H1 (cell line): ENCODE data around the gene CD300LF. TPM values are rescaled to one million over a fixed set of nuclear protein-coding genes. Genes with fewer than 3 reads are reported as not detected.

Experiments
- CTCF ChIA-PET: fragments of 300-600 bp; sonication (Branson Sonifier 250); formaldehyde crosslinking; loops from one replicate; lab custom pipeline; 2021; ENCODE audit not compliant: partially characterized antibody; lab: Charles Lee
- POLR2A ChIA-PET: fragments of 300-600 bp; sonication (Branson Sonifier 250); formaldehyde crosslinking; loops from one replicate; lab custom pipeline; 2021; ENCODE audit warnings: inconsistent platforms; ENCODE audit not compliant: partially characterized antibody; lab: Charles Lee
- DNase-seq, 2 experiments: peaks; one replicate each; pipeline versions ENCODE4 v3.0.0 to v3.0.0-alpha.2; 2010 to 2022; ENCODE audit warnings: low spot score in 2 of 2, low read depth in 1 of 2, mixed read lengths in 1 of 2
- FAIRE-seq: peaks from 2 replicates; lab custom pipeline; 2011; peaks lifted over from hg19 to GRCh38; lab: Jason Lieb, UNC
- H2AFZ ChIP-seq: 2 replicates; pipeline ENCODE4 v1.8.1; 2012; ENCODE audit warnings: low read length, inconsistent platforms
- H2AK5ac ChIP-seq: 2 replicates; pipeline ENCODE4 v1.6.1; 2013; ENCODE audit warnings: low read depth, low read length
- H2BK120ac ChIP-seq: replicated peaks from 2 replicates; pipeline ENCODE3; 2013; ENCODE audit warnings: low read depth, low read length, inconsistent platforms
- H2BK12ac ChIP-seq: 2 replicates; pipeline ENCODE4 v1.6.1; 2013; ENCODE audit warnings: low read depth, low read length
- H2BK15ac ChIP-seq: 2 replicates; pipeline ENCODE4 v1.6.1; 2013; ENCODE audit warnings: low read length
- H2BK20ac ChIP-seq: 2 replicates; pipeline ENCODE4 v1.6.1; 2013; ENCODE audit warnings: low read length
- H2BK5ac ChIP-seq: 2 replicates; pipeline ENCODE4 v1.6.1; 2013; ENCODE audit warnings: low read depth, low read length
- H3K14ac ChIP-seq: 2 replicates; pipeline ENCODE4 v1.6.1; 2013; ENCODE audit warnings: inconsistent platforms; ENCODE audit not compliant: insufficient read length
- H3K18ac ChIP-seq: 2 replicates; pipeline ENCODE4 v1.6.1; 2013; ENCODE audit warnings: low read length; ENCODE audit errors: extremely low read depth
- H3K23ac ChIP-seq: 2 replicates; pipeline ENCODE4 v1.6.1; 2013; ENCODE audit warnings: inconsistent platforms; ENCODE audit not compliant: insufficient read length
- H3K23me2 ChIP-seq: 2 replicates; pipeline ENCODE4 v1.6.1; 2013; ENCODE audit warnings: low read depth, low read length
- H3K27ac ChIP-seq: 2 replicates; pipeline ENCODE4 v1.6.1; 2011; ENCODE audit warnings: low read depth, low read length, inconsistent platforms
- H3K27me3 ChIP-seq, 4 experiments: replicated peaks in 1 of 4; 1 replicate in 1 of 4; 2 replicates in 3 of 4; pipeline versions ENCODE4 v1.6.1 to v1.8.1; 2011 to 2013; ENCODE audit warnings: low read length in 3 of 4, mild to moderate bottlenecking in 3 of 4, inconsistent platforms in 2 of 4, mixed read lengths in 2 of 4, moderate library complexity in 1 of 4; ENCODE audit not compliant: control insufficient read depth in 3 of 4, insufficient read depth in 3 of 4; ENCODE audit errors: extremely low read depth in 1 of 4
- H3K36me3 ChIP-seq, 4 experiments: 2 replicates each; pipeline versions ENCODE4 v1.6.1 to v1.8.1; 2011 to 2013; ENCODE audit warnings: mild to moderate bottlenecking in 4 of 4, low read length in 3 of 4, moderate library complexity in 2 of 4, control low read depth in 1 of 4, inconsistent platforms in 1 of 4; ENCODE audit not compliant: insufficient read depth in 4 of 4, control insufficient read depth in 2 of 4
- H3K4ac ChIP-seq: replicated peaks from 2 replicates; pipeline ENCODE3; 2013; ENCODE audit warnings: low read length, low read depth, mixed read lengths, inconsistent platforms; ENCODE audit not compliant: insufficient read length
- H3K4me1 ChIP-seq, 4 experiments: replicated peaks in 1 of 4; 1 replicate in 1 of 4; 2 replicates in 3 of 4; pipeline versions ENCODE4 v1.6.1 to v1.8.1; 2011 to 2013; ENCODE audit warnings: low read length in 3 of 4, inconsistent platforms in 2 of 4, mixed read lengths in 1 of 4; ENCODE audit not compliant: insufficient read depth in 4 of 4, control insufficient read depth in 3 of 4
- H3K4me2 ChIP-seq, 2 experiments: 2 replicates each; pipeline versions ENCODE4 v1.6.1 to v1.8.1; 2011 to 2013; ENCODE audit warnings: low read depth in 2 of 2, low read length in 2 of 2, control low read depth in 1 of 2, inconsistent platforms in 1 of 2, mild to moderate bottlenecking in 1 of 2; ENCODE audit not compliant: insufficient read depth in 1 of 2
- H3K4me3 ChIP-seq, 4 experiments: fragments of 200-600, 300-600 bp in 1 of 4; sonication (generic), shearing (Covaris generic), sonication (Bioruptor Twin) in 1 of 4; 2 replicates each; pipeline versions ENCODE4 v1.5.1 to v1.8.1; 2011 to 2016; ENCODE audit warnings: low read length in 4 of 4, low read depth in 3 of 4, control low read depth in 2 of 4, inconsistent platforms in 2 of 4, mild to moderate bottlenecking in 2 of 4, mixed read lengths in 1 of 4, moderate library complexity in 1 of 4; ENCODE audit not compliant: insufficient read depth in 2 of 4; ENCODE audit errors: extremely low read depth in 1 of 4
- H3K56ac ChIP-seq: replicated peaks from 2 replicates; pipeline ENCODE3; 2013; ENCODE audit warnings: low read depth, mild to moderate bottlenecking, mixed read lengths, low read length, inconsistent platforms; ENCODE audit not compliant: insufficient read length
- H3K79me1 ChIP-seq: 2 replicates; pipeline ENCODE4 v1.6.1; 2013; ENCODE audit warnings: low read depth, low read length, control low read depth
- H3K79me2 ChIP-seq, 2 experiments: 2 replicates each; pipeline versions ENCODE4 v1.6.1 to v1.8.1; 2012 to 2013; ENCODE audit warnings: low read length in 2 of 2, mild to moderate bottlenecking in 2 of 2, inconsistent platforms in 1 of 2; ENCODE audit not compliant: insufficient read depth in 2 of 2, control insufficient read depth in 1 of 2
- H3K9ac ChIP-seq, 4 experiments: replicated peaks in 1 of 4; 1 replicate in 1 of 4; 2 replicates in 3 of 4; pipeline versions ENCODE4 v1.6.1 to v1.8.1; 2011 to 2013; ENCODE audit warnings: low read depth in 3 of 4, low read length in 3 of 4, control low read depth in 2 of 4, mild to moderate bottlenecking in 2 of 4, moderate library complexity in 2 of 4, inconsistent platforms in 1 of 4; ENCODE audit errors: extremely low read depth in 1 of 4
- H3K9me3 ChIP-seq, 2 experiments: 2 replicates each; pipeline versions ENCODE4 v1.6.1 to v1.8.1; 2012 to 2013; ENCODE audit warnings: mild to moderate bottlenecking in 2 of 2, moderate library complexity in 2 of 2, control low read depth in 1 of 2, inconsistent platforms in 1 of 2, low read depth in 1 of 2, low read length in 1 of 2, mixed read lengths in 1 of 2; ENCODE audit not compliant: insufficient read depth in 2 of 2
- H4K20me1 ChIP-seq, 2 experiments: replicated peaks in 1 of 2; 2 replicates each; pipeline versions ENCODE3 to v1.8.1; 2011 to 2013; ENCODE audit warnings: inconsistent platforms in 2 of 2, low read length in 2 of 2, mild to moderate bottlenecking in 1 of 2; ENCODE audit not compliant: insufficient read depth in 2 of 2, control insufficient read depth in 1 of 2
- H4K5ac ChIP-seq: 2 replicates; pipeline ENCODE4 v1.6.1; 2013; ENCODE audit warnings: low read length, low read depth, mixed read lengths, inconsistent platforms; ENCODE audit not compliant: insufficient read length
- H4K8ac ChIP-seq: 2 replicates; pipeline ENCODE4 v1.8.0; 2013; ENCODE audit warnings: mild to moderate bottlenecking, moderate library complexity, low read length, inconsistent platforms; ENCODE audit not compliant: insufficient read depth; ENCODE audit errors: extremely low read depth
- H4K91ac ChIP-seq: replicated peaks from 2 replicates; pipeline ENCODE3; 2013; ENCODE audit warnings: low read length, mixed read lengths, inconsistent platforms; ENCODE audit not compliant: insufficient read length
- ASH2L ChIP-seq: fragments of 200-600, 300-600 bp; sonication (generic); IDR thresholded peaks from one replicate; pipeline ENCODE4 v1.7.1; 2017; ENCODE audit warnings: low read length
- BACH1 ChIP-seq: IDR thresholded peaks from 2 replicates; pipeline ENCODE4 v1.6.1; 2012; ENCODE audit warnings: low read length, improper control_type of control experiment
- CBX5 ChIP-seq: fragments of 300-800, 300-1000 bp; sonication (generic); IDR thresholded peaks from 2 replicates; pipeline ENCODE4 v1.7.1; 2016; ENCODE audit warnings: antibody characterized with exemption, low read length, low read depth
- CHD2 ChIP-seq: IDR thresholded peaks from 2 replicates; pipeline ENCODE4 v1.6.1; 2012; ENCODE audit warnings: low read length, improper control_type of control experiment
- CREB1 ChIP-seq: IDR thresholded peaks from 2 replicates; pipeline ENCODE4 v1.6.1; 2012; ENCODE audit warnings: inconsistent platforms
- NANOG ChIP-seq: IDR thresholded peaks from 2 replicates; pipeline ENCODE4 v1.6.1; 2011; ENCODE audit warnings: low read length, low read depth, mild to moderate bottlenecking, inconsistent platforms; ENCODE audit not compliant: insufficient read depth, poor library complexity, severe bottlenecking
- TAF1 ChIP-seq: IDR thresholded peaks from 2 replicates; pipeline ENCODE4 v1.6.1; 2011; ENCODE audit warnings: mild to moderate bottlenecking, low read depth, low read length
- WGBS, 2 experiments: shearing (Covaris generic) in 1 of 2; methylation state at CpG; one replicate each; pipeline versions ENCODE4 v1.1.6 to v1.1.7; 2013 to 2015; ENCODE audit warnings: low lambda C conversion rate in 2 of 2, mixed read lengths in 2 of 2, inconsistent platforms in 1 of 2, low coverage in 1 of 2, missing lambda C conversion rate in 1 of 2; ENCODE audit not compliant: insufficient replicate concordance in 2 of 2, insufficient coverage in 1 of 2, insufficient read length in 1 of 2; ENCODE audit errors: extremely low coverage in 1 of 2, missing lambda C conversion rate in 1 of 2; 5-methylcytosine and 5-hydroxymethylcytosine counted together
- polyA plus RNA-seq, 7 experiments: library from polyadenylated mRNA; depleted of rRNA in 3 of 7; stranded (reverse) in 5 of 7; unstranded in 2 of 7; fragments of >200 nt in 5 of 7; fragments of 200-250 nt in 2 of 7; gene quantifications; 1 replicate in 5 of 7; 2 replicates in 1 of 7; 4 replicates in 1 of 7; pipeline versions ENCODE4 v1.2.1 to v1.2.3, GENCODE V29; 2011 to 2013; ENCODE audit warnings: missing spikeins in 2 of 7, mixed read lengths in 2 of 7
- total RNA-seq: library from RNA; stranded (reverse); fragmentation: NEBNext Ultra II Directional; extraction: Animal tissue kit (Norgen Biotek cat#: 25700); gene quantifications from 2 replicates; pipeline ENCODE4 v1.2.1, GENCODE V29; 2021
- TF ChIP-seq, protein P1 (sequence below): IDR thresholded peaks from 2 replicates; pipeline ENCODE4 v1.6.1; 2012; ENCODE audit warnings: low read length, inconsistent platforms
- TF ChIP-seq, protein P2 (sequence below): IDR thresholded peaks from 2 replicates; pipeline ENCODE4 v1.6.1; 2011; ENCODE audit warnings: low read length, improper control_type of control experiment

The CD300LF gene
- total and polyA plus RNA-seq, 2 of the 8 experiments (the other 6 are each of a cell fraction or from before 2014, with no cell fraction given): not detected

DNA sequence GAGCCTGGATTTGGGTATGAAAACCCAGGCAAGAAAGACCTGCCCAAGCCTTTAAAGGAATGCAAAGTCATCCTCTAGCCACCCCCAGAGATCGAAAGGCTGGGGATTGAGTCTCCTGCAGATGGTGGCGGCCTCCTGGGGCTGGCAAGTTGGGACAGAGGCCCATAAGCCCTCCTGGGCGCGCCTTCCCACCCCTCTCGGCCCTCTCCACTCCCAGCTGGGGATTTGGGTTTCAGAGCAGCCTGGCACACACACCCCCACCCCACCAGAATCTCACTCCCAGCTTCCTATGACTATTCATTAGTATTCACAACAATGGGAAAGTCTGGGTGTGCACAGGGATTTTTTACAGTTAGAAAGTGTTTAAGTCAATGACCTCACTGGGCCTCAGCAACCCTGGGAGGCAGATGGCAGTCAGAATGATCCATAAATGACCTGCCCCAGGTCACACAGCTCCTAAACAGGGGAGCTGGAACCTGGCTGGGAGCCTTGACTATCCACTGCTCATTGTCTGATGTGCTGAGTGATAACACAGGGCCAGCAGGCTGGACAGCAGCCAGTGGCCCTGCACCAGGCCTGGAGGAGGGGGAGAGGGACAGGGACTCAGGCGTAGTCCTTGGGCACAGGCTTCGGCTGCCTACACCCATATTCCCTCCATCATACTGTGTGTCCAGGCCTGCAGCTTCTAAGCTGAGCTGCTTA, 47.8 kb upstream of the CD300LF start:
- H2AFZ ChIP-seq: no peak overlapping the region
- H3K18ac ChIP-seq: peak overlapping the region; percentile 34
- peaks cover 10 to 70% (median 52%) of the 10 kb centered on the region in 4 experiments for H3K4me1 ChIP-seq
- no peak for FAIRE-seq
- H3K4me3 ChIP-seq: peak overlapping the region in 2 of 4 experiments; percentile 29 to 36; a peak in 4 of 8 replicates
- no peak overlapping the region for H3K14ac ChIP-seq
- peak overlapping the region; percentile 88 for H4K91ac ChIP-seq
- H3K23me2 ChIP-seq: no peaks in the 10 kb centered on the region
- peak overlapping the region; percentile 73 for H2BK5ac ChIP-seq
- peak overlapping the region in 2 of 4 experiments; percentile 29 to 34; a peak in 4 of 7 replicates for H3K9ac ChIP-seq
- peaks cover 21% of the 10 kb centered on the region for H3K79me1 ChIP-seq
- H4K5ac ChIP-seq: peak overlapping the region; percentile 85
- peak overlapping the region; percentile 85; the same call in 1 of the 2 replicates for H2AK5ac ChIP-seq
- peaks cover 3 to 14% of the 10 kb centered on the region in 2 experiments for H4K20me1 ChIP-seq
- H3K23ac ChIP-seq: no peak overlapping the region
- H2BK20ac ChIP-seq: peak overlapping the region; percentile 92
- peak overlapping the region; percentile 68; the same call in 1 of the 2 replicates for H2BK12ac ChIP-seq
- peak overlapping the region; percentile 80 for H3K4ac ChIP-seq
- H3K27me3 ChIP-seq: no peaks in the 10 kb centered on the region
- ChIA-PET POLR2A (interaction anchor here (0.9 to 6.5 kb wide), 6 partner anchors 9 to 19 kb away, joined by 3 to 70 read pairs (median 12); partner anchors contain the start of genes NAT9 and NHERF1), CTCF (interaction anchor here (1.2 to 15.7 kb wide), 6 partner anchors 10 to 31 kb away, joined by 3 to 231 read pairs (median 49); partner anchors contain the start of genes NAT9 and RAB37)
- DNase-seq: no peak
- peak overlapping the region; percentile 97; the same call in 1 of the 2 replicates for H2BK15ac ChIP-seq
- H3K9me3 ChIP-seq: no peaks in the 10 kb centered on the region
- H3K4me2 ChIP-seq: peak overlapping the region; percentile 46 to 59
- 60% methylated on average over 6 of the region's 7 CpGs; no CpG with 5 or more reads in 1 of the 2 experiments for WGBS, 2 experiments
- peaks cover 0 to 56% of the 10 kb centered on the region in 2 experiments; a peak in 2 of 4 replicates for H3K79me2 ChIP-seq
- H3K36me3 ChIP-seq: peaks cover 0 to 4% (median 0%) of the 10 kb centered on the region in 4 experiments; a peak in 1 of 8 replicates
- no peak overlapping the region for H3K56ac ChIP-seq
- H2BK120ac ChIP-seq: peak overlapping the region; percentile 25
- 0 out of 2 replicates have a peak overlapping the region, but pooled peaks have one; percentile 41 for H4K8ac ChIP-seq
- H3K27ac ChIP-seq: peak overlapping the region; percentile 70
- TF ChIP-seq CREB1: no peak
- TF ChIP-seq, protein P1, sequence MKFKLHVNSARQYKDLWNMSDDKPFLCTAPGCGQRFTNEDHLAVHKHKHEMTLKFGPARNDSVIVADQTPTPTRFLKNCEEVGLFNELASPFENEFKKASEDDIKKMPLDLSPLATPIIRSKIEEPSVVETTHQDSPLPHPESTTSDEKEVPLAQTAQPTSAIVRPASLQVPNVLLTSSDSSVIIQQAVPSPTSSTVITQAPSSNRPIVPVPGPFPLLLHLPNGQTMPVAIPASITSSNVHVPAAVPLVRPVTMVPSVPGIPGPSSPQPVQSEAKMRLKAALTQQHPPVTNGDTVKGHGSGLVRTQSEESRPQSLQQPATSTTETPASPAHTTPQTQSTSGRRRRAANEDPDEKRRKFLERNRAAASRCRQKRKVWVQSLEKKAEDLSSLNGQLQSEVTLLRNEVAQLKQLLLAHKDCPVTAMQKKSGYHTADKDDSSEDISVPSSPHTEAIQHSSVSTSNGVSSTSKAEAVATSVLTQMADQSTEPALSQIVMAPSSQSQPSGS: no peak
- no peak for TF ChIP-seq CBX5
- TF ChIP-seq BACH1: peak; percentile 58
- TF ChIP-seq CHD2: no peak
- 0 out of 2 replicates have a peak, but pooled peaks have one; percentile 3 for TF ChIP-seq TAF1
- peak; percentile 28 for TF ChIP-seq ASH2L
- no peak for TF ChIP-seq NANOG
- TF ChIP-seq, protein P2, sequence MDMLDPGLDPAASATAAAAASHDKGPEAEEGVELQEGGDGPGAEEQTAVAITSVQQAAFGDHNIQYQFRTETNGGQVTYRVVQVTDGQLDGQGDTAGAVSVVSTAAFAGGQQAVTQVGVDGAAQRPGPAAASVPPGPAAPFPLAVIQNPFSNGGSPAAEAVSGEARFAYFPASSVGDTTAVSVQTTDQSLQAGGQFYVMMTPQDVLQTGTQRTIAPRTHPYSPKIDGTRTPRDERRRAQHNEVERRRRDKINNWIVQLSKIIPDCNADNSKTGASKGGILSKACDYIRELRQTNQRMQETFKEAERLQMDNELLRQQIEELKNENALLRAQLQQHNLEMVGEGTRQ: no peak
